Activated naive CD8-positive, alpha-beta T cell treated with anti-CD3 and anti-CD28 coated beads, Interleukin-2, amount 50 U/mL, for 24 hours (primary cell): ENCODE measurements around the gene C11orf16.
"Not testable (repeated sequence)": the region's sequence is repeated elsewhere in the genome, so short reads cannot be mapped to it uniquely, and the experiment has no call there.

Source experiments
- ATAC-seq: fragments of 150-1000 bp; cut with Tn5 transposase; one replicate; pipeline ENCODE4 v1.10.0; 2021
- DNase-seq: peaks from one replicate; pipeline ENCODE4 v3.0.0; 2021
- H3K27ac Mint-ChIP-seq: one replicate; pipeline ENCODE4 v1.8.0; 2021; ENCODE audit warnings: mild to moderate bottlenecking, mixed read lengths
- H3K27me3 Mint-ChIP-seq: one replicate; pipeline ENCODE4 v1.8.0; 2021; ENCODE audit warnings: mixed read lengths
- H3K36me3 Mint-ChIP-seq: one replicate; pipeline ENCODE4 v1.8.0; 2021; ENCODE audit warnings: low read depth, mixed read lengths
- H3K4me1 Mint-ChIP-seq: one replicate; pipeline ENCODE4 v1.8.0; 2021; ENCODE audit warnings: mixed read lengths
- H3K4me3 Mint-ChIP-seq: one replicate; pipeline ENCODE4 v1.8.0; 2021; ENCODE audit warnings: mild to moderate bottlenecking, moderate library complexity, mixed read lengths
- H3K9me3 Mint-ChIP-seq: one replicate; pipeline ENCODE4 v1.8.0; 2021; ENCODE audit warnings: mixed read lengths

Gene C11orf16

DNA sequence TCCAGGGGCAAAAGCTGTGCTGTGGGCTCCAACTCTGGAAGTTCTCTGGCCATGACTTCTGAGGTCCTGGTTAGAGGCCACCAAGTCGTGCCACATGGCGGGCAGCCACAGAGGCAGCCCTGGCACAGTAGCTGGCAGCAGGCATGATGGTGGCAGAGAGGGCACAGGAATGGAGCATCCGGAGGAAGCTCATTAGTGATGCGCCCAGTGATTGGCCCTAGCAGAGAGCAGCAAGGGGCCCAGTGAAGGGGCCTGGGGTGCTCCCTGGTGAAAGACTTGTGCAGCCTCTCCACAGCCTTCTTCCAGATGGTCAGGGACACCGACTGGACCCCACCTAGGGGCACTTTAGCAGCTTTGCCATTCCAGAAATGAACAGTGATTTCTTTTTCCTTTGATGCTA lies 7.0 kb downstream of the C11orf16 start:
- H3K9me3 Mint-ChIP-seq = no peaks in the 10 kb centered on the region
- no peaks in the 10 kb centered on the region for H3K4me1 Mint-ChIP-seq
- DNase-seq = no peak
- peaks cover 13% of the 10 kb centered on the region for H3K36me3 Mint-ChIP-seq
- H3K27ac Mint-ChIP-seq = no peak overlapping the region
- H3K27me3 Mint-ChIP-seq = no peaks in the 10 kb centered on the region
- H3K4me3 Mint-ChIP-seq = no peak overlapping the region
- no peak for ATAC-seq

DNA sequence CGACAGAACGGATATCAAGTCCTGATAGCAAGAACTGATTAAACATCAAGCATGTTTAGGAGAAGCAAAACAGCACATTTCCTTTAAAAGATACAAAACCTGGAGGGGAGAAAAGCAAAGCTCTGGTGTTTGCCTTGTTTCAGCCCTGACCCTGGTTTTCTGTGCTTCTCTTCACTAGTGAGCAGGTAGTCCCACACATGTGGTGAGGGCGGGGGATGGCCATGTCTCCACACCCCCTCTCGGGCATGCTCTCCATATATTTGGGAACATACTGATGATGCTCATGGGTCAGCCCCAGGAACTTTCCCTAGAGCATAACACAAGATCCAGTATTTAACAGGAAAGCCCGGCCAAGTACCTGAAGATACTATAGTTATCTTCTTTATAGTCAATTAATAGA lies 10.1 kb downstream of the C11orf16 start:
- H3K4me3 Mint-ChIP-seq = no peak overlapping the region
- ATAC-seq (no peak), DNase-seq (no peak)
- H3K9me3 Mint-ChIP-seq = no peaks in the 10 kb centered on the region
- no peaks in the 10 kb centered on the region for H3K4me1 Mint-ChIP-seq
- peaks cover 17% of the 10 kb centered on the region for H3K36me3 Mint-ChIP-seq
- no peaks in the 10 kb centered on the region for H3K27me3 Mint-ChIP-seq
- H3K27ac Mint-ChIP-seq = no peak overlapping the region

GRCh38 chr11:8917157-8917825 lies 15.5 kb downstream of the C11orf16 start:
- DNase-seq (no peak), ATAC-seq (no peak)
- Mint-ChIP-seq H3K27me3 (no peaks in the 10 kb centered on the region), H3K4me3 (no peak overlapping the region), H3K36me3 (peaks cover 42% of the 10 kb centered on the region), H3K9me3 (no peaks in the 10 kb centered on the region), H3K4me1 (peaks cover 24% of the 10 kb centered on the region), H3K27ac (no peak overlapping the region)

DNA sequence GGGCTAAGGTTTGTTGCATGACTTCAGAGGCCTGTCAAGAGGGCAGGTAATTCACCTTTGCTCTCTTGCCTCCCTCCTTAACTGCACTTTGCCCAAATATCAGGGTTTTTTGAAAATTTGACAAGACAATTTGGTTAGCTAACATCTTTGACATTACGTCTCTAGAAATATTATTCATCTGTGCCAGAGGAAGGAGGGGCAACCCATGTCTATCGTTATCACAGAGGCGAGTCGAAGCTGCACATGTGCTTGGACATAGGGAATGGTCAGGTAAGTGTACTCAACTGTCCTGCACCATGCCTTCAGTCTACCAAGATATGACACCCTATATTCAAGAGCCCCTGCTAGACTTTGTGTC lies 18.1 kb downstream of the C11orf16 start:
- Mint-ChIP-seq H3K9me3 (no peaks in the 10 kb centered on the region), H3K4me3 (peak overlapping the region; percentile 73), H3K36me3 (peaks cover 32% of the 10 kb centered on the region), H3K27ac (peak overlapping the region; percentile 76), H3K4me1 (peaks cover 37% of the 10 kb centered on the region), H3K27me3 (no peaks in the 10 kb centered on the region)
- DNase-seq (no peak), ATAC-seq (no peak)

DNA sequence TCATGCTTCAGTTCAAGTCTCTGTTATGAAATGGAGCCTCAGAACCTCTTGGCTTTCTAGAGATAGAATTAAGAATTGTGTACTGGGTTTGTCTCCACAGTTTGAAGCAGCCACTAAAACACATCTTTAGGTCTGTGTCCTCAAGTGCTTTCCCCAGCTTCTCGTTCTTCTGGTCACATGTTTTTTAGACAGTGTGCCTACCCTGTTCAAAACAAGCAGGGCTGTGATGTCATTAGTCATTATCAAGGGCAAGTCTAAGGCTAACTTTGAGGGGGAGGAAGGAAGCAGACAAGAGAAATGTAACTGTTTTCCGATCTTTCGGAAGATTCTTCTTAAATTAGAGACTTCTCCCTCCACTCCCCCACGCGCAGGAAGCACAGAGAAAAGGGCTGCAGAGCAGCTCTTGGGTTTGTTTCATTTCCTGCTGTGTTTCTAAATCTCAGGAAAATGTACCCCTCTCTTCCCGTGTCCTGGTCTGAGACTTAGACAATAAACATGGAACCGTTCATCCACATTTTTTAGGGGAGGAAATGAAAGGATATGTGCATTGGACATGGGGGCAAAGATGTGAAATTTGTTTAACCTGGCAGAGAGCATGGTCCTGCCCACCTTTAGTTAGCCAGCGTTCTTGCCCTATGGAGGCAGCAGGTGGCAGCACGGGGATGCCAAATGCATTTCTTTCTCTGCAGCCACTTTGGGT lies 18.6 kb downstream of the C11orf16 start:
- H3K27me3 Mint-ChIP-seq = no peaks in the 10 kb centered on the region
- DNase-seq (peak; percentile 54), ATAC-seq (peak; percentile 26)
- no peaks in the 10 kb centered on the region for H3K9me3 Mint-ChIP-seq
- peaks cover 32% of the 10 kb centered on the region for H3K36me3 Mint-ChIP-seq
- peaks cover 42% of the 10 kb centered on the region for H3K4me1 Mint-ChIP-seq
- peak overlapping the region; percentile 73 for H3K4me3 Mint-ChIP-seq
- peak overlapping the region; percentile 76 for H3K27ac Mint-ChIP-seq

GRCh38 chr11:8911029-8911823 lies 21.5 kb downstream of the C11orf16 start, which contains the start of gene AKIP1:
Gene AKIP1, plus strand, starts transcription at chr11:8911189. Its CDS starts 261 bp downstream, at chr11:8911450.
- DNase-seq = peak; percentile 94
- ATAC-seq = peak; percentile 96
- peaks cover 23% of the 10 kb centered on the region for H3K36me3 Mint-ChIP-seq
- H3K27ac Mint-ChIP-seq = peak within 1 kb of the TSS; percentile 81
- peak within 1 kb of the TSS; percentile 90 for H3K4me3 Mint-ChIP-seq
- no peaks in the 10 kb centered on the region for H3K9me3 Mint-ChIP-seq
- H3K27me3 Mint-ChIP-seq = no peaks in the 10 kb centered on the region
- peaks cover 62% of the 10 kb centered on the region for H3K4me1 Mint-ChIP-seq

DNA sequence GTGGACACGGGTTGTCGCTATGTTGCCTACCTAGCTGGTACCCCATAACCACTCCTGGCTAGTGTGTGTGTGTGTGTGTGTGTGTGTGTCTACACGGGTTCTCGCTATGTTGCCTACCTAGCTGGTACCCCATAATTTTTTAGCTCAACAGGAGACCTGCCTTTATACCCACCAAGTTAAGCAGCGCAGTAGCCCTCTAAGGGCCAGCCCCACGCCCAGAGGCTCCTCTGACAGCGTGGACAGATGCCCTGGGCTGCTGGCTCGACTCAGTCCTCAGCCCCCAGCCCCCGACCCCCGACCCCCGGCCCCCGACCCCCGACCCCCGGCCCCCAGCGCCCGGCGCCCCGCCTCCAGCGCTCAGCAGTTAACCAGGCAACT lies 22.1 kb downstream of the C11orf16 start:
- Mint-ChIP-seq H3K36me3 (peaks cover 21% of the 10 kb centered on the region), H3K4me3 (peak overlapping the region; percentile 90), H3K9me3 (no peaks in the 10 kb centered on the region), H3K27ac (no peak overlapping the region), H3K27me3 (no peaks in the 10 kb centered on the region), H3K4me1 (peaks cover 65% of the 10 kb centered on the region)
- ATAC-seq = peak; percentile 10
- DNase-seq = no peak

DNA sequence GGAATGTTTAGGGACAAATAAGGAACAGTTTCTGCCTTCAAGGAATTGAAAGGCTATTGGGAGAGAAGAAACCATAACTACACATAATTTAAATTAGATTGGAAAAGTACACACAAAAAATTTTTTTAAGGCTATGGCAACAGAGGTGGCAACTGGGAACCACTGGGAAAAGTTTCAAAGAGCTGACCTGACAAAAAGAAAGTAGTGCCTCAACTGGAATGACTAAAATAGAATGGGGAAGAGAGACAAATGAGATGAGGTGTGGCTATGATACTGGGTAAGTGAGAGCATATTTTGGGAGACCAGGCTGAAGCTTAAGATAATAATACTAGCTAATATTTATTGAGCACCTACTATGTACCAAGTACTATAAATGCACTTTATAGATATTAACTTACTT lies 24.6 kb downstream of the C11orf16 start:
- peaks cover 3% of the 10 kb centered on the region for H3K27me3 Mint-ChIP-seq
- no peak overlapping the region for H3K27ac Mint-ChIP-seq
- ATAC-seq = no peak

GRCh38 chr11:8907116-8907515 lies 25.6 kb downstream of the C11orf16 start:
- Mint-ChIP-seq H3K4me1 (peaks cover 45% of the 10 kb centered on the region), H3K27ac (no peak overlapping the region), H3K36me3 (peaks cover 5% of the 10 kb centered on the region), H3K4me3 (no peak overlapping the region), H3K9me3 (no peaks in the 10 kb centered on the region), H3K27me3 (peaks cover 3% of the 10 kb centered on the region)
- no peak for ATAC-seq
- DNase-seq = no peak

More for the DNA sequence above, 24.6 kb downstream of the C11orf16 start:
- Mint-ChIP-seq H3K9me3 (no peaks in the 10 kb centered on the region), H3K36me3 (peaks cover 7% of the 10 kb centered on the region), H3K4me1 (peaks cover 51% of the 10 kb centered on the region), H3K4me3 (no peak overlapping the region)
- no peak for DNase-seq

- Mint-ChIP-seq H3K9me3 (peaks cover 3% of the 10 kb centered on the region), H3K27me3 (peaks cover 3% of the 10 kb centered on the region), H3K36me3 (peaks cover 2% of the 10 kb centered on the region), H3K4me3 (no peak overlapping the region), H3K27ac (no peak overlapping the region), H3K4me1 (peaks cover 42% of the 10 kb centered on the region)
- DNase-seq = no peak
- no peak for ATAC-seq
Observed at GRCh38 chr11:8905528-8906165, 27.1 kb downstream of the C11orf16 start.

- H3K4me1 Mint-ChIP-seq = no peaks in the 10 kb centered on the region
- H3K4me3 Mint-ChIP-seq = no peak overlapping the region
- no peak for ATAC-seq
- DNase-seq = no peak
- peaks cover 31% of the 10 kb centered on the region for H3K9me3 Mint-ChIP-seq
- H3K27ac Mint-ChIP-seq = no peak overlapping the region
- H3K36me3 Mint-ChIP-seq = peaks cover 5% of the 10 kb centered on the region
- peaks cover 3% of the 10 kb centered on the region for H3K27me3 Mint-ChIP-seq
Observed at GRCh38 chr11:8899119-8899753, 33.5 kb downstream of the C11orf16 start.

- ATAC-seq, H3K4me3 Mint-ChIP-seq, H3K27ac Mint-ChIP-seq, DNase-seq, H3K4me1 Mint-ChIP-seq, H3K27me3 Mint-ChIP-seq, H3K36me3 Mint-ChIP-seq: not testable (repeated sequence)
- peaks cover 13% of the 10 kb centered on the region for H3K9me3 Mint-ChIP-seq
Observed at GRCh38 chr11:8891185-8891584, 41.6 kb downstream of the C11orf16 start.

GRCh38 chr11:8886322-8886721 lies 46.4 kb downstream of the C11orf16 start:
- no peaks in the 10 kb centered on the region for H3K4me1 Mint-ChIP-seq
- peaks cover 8% of the 10 kb centered on the region for H3K27me3 Mint-ChIP-seq
- H3K27ac Mint-ChIP-seq = no peak overlapping the region
- ATAC-seq = no peak
- no peak for DNase-seq
- H3K9me3 Mint-ChIP-seq = peaks cover 6% of the 10 kb centered on the region
- H3K4me3 Mint-ChIP-seq = no peak overlapping the region
- H3K36me3 Mint-ChIP-seq = peaks cover 4% of the 10 kb centered on the region

- DNase-seq, H3K4me3 Mint-ChIP-seq: not testable (repeated sequence)
- peaks cover 10% of the 10 kb centered on the region for H3K27me3 Mint-ChIP-seq
Observed at GRCh38 chr11:8881585-8881984, 51.2 kb downstream of the C11orf16 start.

More at GRCh38 chr11:8881585-8881984, 51.2 kb downstream of the C11orf16 start:
- not testable (repeated sequence) for H3K27ac Mint-ChIP-seq, H3K4me1 Mint-ChIP-seq, H3K9me3 Mint-ChIP-seq, ATAC-seq, H3K36me3 Mint-ChIP-seq
